Femur (tissue), 1 donor: ENCODE data around the gene CNKSR3.

Experiments used
- DNase-seq: peaks from one replicate; pipeline ENCODE4 v3.0.0-alpha.2; 2017

The CNKSR3 gene

GRCh38 chr6:154478021-154478700, 32.3 kb downstream of the CNKSR3 start:
- DNase-seq = no peak

- no peak for DNase-seq
These were observed 34.0 kb downstream of the CNKSR3 start for GRCh38 chr6:154476494-154476893.

GRCh38 chr6:154474648-154475428, 35.6 kb downstream of the CNKSR3 start:
- no peak for DNase-seq

- DNase-seq = no peak
These were observed 37.2 kb downstream of the CNKSR3 start for GRCh38 chr6:154473324-154473723.

GRCh38 chr6:154471609-154472362, 38.7 kb downstream of the CNKSR3 start:
- no peak for DNase-seq

- no peak for DNase-seq
These were observed 41.1 kb downstream of the CNKSR3 start for GRCh38 chr6:154469306-154469935.

- DNase-seq = no peak
These were observed 41.7 kb downstream of the CNKSR3 start for GRCh38 chr6:154468760-154469159.

GRCh38 chr6:154466971-154467679, 43.4 kb downstream of the CNKSR3 start:
- no peak for DNase-seq

- no peak for DNase-seq
These were observed 44.3 kb downstream of the CNKSR3 start for GRCh38 chr6:154466139-154466538.

GRCh38 chr6:154463573-154464419, 46.7 kb downstream of the CNKSR3 start:
- DNase-seq = no peak

- no peak for DNase-seq
These were observed 48.1 kb downstream of the CNKSR3 start for GRCh38 chr6:154462425-154462824.

- DNase-seq = no peak
These were observed 49.1 kb downstream of the CNKSR3 start for GRCh38 chr6:154461348-154461747.

GRCh38 chr6:154460306-154461071, 50.0 kb downstream of the CNKSR3 start:
- DNase-seq = no peak

GRCh38 chr6:154459513-154459912, 51.0 kb downstream of the CNKSR3 start:
- DNase-seq = no peak

- DNase-seq = no peak
These were observed 51.7 kb downstream of the CNKSR3 start for GRCh38 chr6:154458565-154459470.

- DNase-seq = no peak
These were observed 52.6 kb downstream of the CNKSR3 start for GRCh38 chr6:154457881-154458284.

GRCh38 chr6:154457046-154457713, 53.3 kb downstream of the CNKSR3 start:
- no peak for DNase-seq

- DNase-seq = no peak
These were observed 57.2 kb downstream of the CNKSR3 start for GRCh38 chr6:154453329-154453728.

GRCh38 chr6:154450498-154450897, 60.0 kb downstream of the CNKSR3 start:
- DNase-seq = no peak
